Frontal cortex (tissue), 4 donors: ENCODE results near the gene HOXB6. TPM values are rescaled to one million over a fixed set of nuclear protein-coding genes. Genes with fewer than 3 reads are reported as not detected.
A peak's percentile ranks its signal among the peaks of the same experiment; 100 is the strongest.

Source experiments
- DNase-seq, 2 donors: peaks; one replicate each; pipeline ENCODE4 v3.0.0; 2012; ENCODE audit warnings: low spot score in 2 of 2
- FAIRE-seq: peaks from 2 replicates; lab custom pipeline; 2012; peaks lifted over from hg19 to GRCh38; lab: Jason Lieb, UNC
- total RNA-seq: library from RNA; depleted of rRNA; stranded (reverse); fragments of >200 nt; gene quantifications from one replicate; pipeline ENCODE4 v1.2.3, GENCODE V29; 2014
- donor health status: control.
- donor health status: control.
- donor health status: control.

The HOXB6 gene
- total RNA-seq, 1 donor from 2014 or later = not detected

DNA sequence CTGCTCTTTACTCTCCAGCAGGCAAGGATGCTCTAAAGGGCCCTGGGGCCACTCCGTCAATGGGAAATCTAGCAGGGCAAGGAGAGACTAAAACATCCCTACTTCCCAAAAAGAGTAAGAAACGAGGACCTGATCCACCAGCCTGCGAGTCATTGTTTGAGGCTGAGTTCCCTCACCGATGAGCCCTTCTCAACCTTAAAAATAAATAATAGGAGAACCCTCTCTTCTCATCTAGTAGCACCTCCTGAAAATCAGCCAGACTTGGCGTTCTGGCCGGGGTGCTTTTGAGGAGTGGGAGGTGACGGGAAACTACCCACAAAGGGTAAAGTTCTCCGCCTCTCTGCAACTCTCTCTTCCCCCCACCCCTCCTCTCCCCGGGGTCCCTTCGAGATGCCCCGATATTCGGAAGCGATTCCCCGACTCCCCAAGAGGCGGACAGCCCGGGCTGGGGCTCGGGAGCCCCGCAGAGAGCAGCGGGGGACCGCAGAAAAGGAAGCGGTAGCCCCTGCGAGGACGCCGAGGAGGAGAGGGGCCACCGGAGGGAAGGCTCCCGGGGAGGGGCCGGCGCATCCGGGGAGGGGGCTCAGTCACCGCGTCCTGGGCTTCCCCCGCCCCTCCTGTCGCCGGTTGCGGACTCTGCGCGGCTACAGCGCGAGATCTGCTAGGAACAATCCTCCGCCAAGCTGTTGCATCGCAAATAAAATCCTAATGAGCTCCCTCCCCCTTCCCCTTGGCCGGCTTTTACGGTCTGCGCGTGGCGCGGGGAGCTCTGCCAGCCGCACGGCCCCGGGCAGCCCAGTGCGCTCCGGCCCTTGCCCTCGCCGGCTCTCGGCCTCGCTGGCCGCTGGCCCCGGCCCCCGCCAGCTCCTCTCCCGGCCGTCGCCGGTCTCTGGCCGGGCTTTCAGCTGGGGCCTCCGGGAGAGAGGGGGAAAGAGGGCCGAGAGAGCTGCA is 20.0 kb upstream of the HOXB6 start:
- no peak for DNase-seq
- FAIRE-seq = no peak

DNA sequence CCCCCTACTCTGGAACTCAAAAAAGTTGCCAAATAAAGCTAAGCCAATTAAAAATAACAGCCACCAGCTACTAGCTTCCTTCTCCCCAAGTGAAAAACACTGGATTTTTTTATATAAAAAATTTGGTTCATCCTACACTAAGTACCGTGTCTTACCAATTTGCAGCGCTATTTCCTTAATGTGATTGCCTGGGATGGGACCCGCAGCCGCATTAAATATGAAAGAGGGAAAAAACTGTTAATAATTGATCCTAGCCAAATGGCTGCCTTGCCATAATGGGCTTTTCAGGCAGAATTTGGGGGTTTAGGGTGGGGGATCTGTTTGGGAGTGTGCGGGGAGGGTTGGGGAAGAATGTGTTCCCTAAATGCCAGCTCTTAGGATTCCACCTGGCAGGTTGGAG is 19.3 kb upstream of the HOXB6 start:
- FAIRE-seq = no peak

DNA sequence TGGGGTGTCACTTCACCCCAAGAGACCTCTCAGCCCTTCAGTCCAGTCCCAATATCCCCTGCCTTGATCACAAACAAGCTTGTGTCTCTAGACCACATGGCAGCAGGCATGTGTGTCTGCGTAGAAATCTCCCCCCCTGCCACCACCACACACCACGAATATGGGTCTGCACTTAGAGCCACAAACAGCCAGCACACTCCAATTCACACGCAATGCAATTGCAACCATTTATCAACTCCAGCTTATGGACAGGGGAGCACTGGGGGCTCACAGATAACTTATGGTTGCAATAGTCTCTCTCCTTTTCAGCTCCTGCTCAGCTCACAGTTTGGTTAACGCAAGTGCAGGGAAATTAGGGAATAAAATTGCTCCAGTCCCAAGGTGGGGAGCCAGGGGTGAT is 18.8 kb upstream of the HOXB6 start:
- DNase-seq (no peak), FAIRE-seq (no peak)

More for the DNA sequence above, 19.3 kb upstream of the HOXB6 start:
- no peak for DNase-seq

DNA sequence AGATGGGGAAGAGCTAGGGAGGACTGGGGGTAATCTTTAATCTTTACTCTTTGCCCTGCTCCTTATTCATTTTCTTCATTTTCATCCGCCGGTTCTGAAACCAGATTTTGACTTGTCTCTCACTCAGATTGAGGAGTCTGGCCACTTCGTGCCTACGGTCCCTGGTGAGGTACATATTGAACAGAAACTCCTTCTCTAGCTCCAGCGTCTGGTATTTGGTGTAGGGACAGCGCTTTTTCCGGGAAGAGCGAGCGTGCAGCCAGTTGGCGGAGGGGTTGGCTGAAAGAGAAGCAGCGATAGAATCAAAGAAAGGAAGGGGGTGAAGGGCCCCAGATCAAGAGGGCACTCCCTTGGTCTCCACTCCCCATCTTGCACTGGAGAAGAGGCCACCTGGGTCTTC is 18.1 kb upstream of the HOXB6 start:
- DNase-seq = no peak
- FAIRE-seq = no peak

DNA sequence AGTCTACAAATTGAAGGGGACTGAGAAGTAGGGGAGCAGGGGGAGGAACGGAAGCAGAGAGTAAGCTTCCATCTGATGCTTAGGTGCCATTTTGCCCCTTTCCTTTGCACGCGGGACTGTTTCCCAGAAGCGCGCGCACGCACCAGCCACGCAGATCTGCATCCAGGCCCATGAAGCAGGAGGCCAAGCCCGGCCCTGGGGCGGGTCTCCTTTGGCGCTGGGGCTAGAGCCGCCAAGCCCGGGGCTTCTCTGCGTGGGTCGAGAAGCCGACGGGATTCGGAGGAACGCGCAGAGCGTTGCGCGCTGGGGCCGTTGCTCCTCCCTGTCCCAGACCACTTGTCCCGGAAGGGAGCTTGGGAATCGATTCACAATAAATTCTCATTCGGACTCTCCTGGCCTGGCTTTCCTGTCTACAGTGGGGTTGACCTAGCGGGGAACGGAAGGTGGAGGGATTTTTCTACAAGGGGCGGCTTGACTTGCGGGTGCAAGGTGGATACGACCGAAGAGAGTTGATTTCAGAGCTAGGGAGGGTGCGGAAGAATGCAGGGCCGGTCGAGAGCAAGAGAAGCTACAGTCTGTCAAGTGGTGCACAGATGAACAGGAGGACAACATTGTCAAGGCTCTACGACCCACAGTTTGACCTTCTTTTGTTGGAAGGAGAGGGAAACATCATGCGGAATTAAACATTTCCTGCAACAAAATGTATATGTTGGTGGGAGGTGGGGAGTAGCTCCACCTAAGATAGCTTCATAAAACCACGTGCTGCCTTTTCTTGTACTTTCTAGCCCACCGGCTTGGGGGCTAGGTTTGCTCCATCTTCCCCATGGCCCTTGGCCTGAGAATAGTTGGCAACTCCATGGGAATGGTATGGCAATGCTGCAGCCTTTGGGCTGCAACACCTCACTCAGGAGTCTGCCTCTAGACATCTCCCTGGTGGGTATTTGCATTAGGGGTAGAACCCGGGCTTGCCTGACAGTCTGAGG is 16.9 kb upstream of the HOXB6 start:
- FAIRE-seq (no peak), DNase-seq (no peak)

DNA sequence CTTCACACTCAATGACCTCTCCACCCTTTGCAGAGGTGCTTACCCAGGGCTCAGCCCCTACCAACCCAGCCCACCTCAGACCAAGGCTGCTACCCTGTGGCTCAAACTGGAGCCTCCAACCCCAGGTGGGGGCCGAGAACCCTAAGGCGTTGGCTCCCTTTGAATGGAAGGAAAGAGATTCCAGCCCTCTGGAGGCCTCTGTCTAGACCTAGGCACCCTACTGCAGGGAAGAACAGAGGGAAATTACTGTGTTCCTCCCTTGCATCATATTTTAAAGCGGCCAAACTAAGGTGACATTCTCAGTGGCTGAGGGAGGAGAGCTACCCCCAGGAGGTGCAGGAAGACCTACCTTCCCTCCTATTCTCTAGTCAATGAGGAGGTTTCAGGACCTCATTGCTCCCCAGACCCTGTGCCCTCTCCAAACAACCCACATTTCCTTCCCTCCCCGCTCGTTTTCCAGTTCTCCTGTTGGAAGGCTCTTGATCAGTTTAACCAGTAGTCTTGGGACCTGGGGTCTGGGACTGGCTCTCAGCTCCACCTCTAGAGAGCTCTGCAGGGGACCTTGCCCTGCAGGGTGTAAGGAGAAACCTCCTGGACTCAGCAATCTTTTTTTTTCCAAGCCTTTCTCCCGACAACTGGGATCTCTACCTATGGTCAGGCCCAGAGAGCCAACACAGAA is 15.8 kb upstream of the HOXB6 start:
- FAIRE-seq (no peak), DNase-seq (no peak)

DNA sequence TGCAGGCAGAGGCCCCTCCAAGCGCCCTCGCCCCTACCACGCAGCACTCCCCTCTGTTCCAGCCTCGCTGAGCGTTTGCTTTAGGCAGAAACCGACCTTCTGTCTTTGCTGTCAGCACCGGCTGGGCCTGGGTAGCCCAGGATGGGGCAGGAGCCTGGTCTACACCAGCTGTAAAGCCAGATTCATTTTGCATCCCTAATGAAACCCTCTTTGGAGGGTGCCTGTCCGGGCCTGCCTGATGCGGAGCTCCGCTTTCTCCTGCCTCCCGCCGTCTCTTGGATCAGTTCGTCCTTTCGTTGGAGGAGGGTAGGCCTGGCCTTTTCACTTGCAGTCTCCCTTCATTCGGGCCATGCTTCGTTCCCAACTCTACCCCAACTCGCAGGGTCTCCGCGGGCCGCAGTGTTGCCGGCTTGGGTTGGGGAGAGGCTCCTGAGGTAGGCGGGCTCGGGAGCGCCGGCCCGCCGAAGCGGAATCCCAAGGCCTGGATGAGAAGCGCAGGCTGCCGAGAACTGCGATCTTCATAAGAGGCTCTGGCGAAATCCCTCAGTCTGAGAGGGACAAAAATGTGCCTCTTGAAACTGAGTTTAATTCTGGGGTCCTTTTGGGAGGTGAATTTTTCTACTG is 15.2 kb upstream of the HOXB6 start:
- no peak for FAIRE-seq

DNA sequence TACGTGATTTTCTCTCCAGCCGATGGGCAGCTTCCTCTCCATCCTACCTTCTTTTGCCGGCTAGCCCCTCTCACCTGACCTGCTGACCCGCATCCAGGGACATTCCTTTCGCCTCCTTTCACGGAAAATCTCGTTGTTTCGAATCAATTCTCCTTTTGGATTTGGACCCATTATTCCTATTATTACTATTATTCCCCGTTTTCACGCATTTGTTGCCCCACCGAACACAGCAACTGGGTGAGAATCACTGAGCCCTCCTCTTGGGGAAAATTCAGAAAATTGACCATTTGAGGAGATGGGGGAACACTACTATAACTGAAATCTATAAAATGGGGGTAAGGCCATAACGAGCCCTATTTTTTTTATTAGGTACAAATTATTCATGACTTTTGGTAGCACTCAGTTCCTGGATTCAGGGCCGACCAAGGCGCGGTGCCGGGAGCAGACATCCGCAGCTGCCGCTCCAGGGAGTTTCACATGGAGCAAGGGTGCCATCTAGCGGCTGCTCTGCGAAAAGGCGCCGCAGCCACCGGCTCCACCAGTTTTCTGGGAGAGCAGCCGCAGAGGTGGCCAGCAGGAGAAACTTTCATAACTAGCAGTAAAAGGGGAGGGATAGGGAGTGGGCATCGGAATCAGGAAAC is 13.6 kb upstream of the HOXB6 start:
- peak; percentile 93 to 99 for DNase-seq
- FAIRE-seq = no peak

More for the DNA sequence above, 15.2 kb upstream of the HOXB6 start:
- DNase-seq = no peak

DNA sequence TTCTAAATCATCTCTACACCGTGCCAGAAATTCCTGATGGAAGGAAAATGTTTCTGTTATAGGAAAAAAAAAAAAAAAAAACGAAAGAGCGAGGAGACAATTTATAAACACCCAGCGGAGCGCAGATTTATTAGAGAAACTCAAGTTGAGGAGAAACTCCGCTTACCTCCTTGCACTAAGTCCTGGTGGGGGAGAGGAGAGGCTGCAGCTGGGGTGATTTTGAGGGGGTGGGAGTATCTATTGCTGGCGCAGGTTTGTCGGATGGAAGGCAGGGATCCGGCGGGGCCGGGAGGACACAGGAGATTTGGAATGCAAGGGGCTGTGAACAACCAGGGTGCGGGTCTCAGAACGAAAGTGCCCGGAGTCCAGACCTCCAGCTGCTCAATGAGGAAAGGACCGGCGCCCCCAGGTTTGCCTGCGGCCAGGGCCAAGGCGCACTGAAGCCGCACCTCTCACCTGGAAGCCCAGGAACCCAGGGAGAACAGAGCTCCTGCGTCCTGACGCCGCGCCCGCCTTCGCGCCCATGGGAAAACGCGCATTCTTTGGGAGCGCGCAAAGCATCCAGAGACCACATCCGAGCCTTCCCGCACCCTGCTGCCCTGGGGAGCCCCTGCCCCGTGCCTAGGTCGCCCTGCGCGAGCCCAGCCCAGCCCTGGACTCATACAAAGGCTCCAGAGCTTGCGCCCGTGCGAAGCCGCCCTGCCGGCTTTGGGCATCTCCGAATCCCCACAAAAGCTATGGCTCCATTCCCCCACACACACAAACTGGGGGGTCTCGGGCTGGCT is 12.9 kb upstream of the HOXB6 start:
- FAIRE-seq (no peak), DNase-seq (no peak)

DNA sequence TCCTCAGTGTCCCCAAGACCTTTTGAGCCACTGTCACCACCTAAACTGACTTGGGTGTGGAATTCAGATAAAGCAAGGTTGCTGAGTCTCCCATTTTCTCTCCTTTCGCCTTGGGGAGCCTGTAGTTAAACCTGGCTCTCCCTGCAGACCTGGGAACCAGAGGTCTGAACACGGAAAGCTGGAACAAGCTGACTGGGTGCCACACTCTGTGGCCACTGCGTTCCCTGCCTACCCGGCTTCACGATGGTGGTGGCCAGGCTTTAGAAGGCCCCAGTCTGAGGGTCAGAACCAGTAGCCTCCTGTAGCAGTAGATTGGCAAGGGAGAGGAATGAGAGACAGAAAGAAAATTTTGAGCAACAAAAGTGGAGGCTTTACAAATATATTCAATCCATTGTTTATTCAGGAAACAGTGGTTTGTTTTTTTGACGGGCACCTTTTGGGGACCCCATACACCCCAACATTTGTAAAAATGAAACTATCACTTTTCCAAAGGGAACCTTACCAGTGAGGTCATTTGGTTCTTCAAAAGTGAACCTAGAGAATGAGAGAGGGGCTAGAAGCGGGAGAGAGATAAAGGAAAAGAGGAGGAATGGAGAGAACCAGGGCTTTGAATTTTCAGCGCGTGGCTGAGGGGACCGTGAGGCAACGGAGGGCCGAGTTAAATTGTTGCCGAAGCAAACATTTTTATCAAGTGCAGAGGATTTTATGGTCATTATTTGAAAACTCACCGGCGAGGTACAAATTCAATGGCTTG is 12.1 kb upstream of the HOXB6 start:
- DNase-seq = no peak
- FAIRE-seq = no peak

DNA sequence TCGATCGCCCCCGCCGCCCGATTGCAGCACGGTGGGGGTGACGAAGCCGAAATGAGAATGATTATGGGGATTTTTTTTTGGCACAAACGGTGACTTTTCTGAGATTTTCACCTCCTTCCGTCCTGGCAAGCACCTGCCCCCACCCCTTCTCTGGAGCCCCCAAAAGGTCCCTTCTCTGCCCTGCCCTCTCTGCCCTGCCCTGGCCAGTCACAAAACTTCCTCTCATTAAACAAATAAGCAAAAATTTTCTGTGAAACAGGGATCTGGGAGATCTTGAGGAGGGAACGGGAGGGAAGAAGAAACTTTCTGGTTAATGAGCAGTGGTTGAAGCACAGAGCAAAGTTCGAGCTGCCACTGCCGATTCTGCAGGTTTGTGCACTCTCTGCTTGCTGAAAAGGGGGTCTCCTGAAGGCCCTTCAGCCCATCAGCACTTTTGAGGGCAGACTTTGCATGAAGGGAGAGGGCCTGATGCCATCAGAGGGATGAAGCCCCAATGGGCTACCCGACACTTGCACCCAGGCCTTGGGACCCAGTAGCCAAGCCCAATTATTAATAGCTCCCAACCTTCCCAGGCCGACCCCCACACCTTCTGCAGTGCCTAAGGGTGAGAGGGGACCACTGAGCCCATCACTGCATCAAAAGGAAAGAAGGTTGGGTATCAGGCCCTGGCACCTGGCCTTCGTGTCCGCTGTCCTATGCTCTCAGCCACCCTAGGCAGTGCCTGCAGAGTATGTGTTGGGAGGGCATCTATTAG is 11.4 kb upstream of the HOXB6 start:
- DNase-seq (no peak), FAIRE-seq (no peak)

DNA sequence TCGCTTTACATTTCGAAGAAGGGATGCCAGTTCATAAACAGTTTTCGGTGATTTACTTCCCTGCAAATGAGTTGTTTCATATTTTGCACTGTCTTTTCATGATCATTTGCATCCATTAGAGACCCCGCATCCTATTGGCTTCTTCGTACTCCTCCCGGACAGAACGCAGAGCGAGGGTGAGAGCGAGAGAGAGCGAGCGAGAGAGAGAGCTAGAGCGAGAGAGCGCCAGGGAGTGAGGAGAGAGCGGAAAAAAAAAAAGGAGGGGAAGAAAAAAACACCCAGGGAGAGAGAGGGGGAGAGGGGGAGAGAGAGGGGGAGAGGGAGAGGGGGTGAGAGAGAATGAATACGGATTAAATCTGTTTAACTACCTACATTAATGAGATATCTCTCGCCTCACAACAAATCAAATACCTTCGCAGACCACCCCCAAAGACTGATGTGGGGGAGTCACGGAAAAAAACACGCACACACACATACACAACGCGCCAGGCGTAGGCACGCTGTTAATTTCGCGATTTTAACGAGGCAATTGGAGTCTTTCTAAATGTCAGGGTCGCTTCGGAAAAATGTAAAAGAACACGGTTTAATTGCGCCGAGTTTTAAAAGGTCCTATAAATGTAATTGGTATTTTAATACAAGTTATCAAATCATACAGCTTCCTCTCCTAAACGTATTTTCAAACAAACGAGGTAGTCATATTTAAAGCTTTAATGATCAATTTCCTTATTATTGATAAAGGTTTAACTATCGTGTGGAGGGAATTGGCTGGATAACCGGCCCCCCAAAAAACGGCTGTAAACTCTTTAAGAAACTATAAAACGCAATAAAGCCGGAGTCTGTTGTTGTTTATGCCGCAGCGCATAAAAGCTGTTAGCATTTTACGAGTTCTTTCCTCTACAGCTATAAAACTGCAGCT is 10.5 kb upstream of the HOXB6 start, which contains the start of gene HOXB8:
Gene HOXB8 (minus strand): TSS at position 246 of the 916 bp plus-strand sequence. CDS start 588 bp downstream, outside the sequence.
- FAIRE-seq = no peak
- no peak for DNase-seq

DNA sequence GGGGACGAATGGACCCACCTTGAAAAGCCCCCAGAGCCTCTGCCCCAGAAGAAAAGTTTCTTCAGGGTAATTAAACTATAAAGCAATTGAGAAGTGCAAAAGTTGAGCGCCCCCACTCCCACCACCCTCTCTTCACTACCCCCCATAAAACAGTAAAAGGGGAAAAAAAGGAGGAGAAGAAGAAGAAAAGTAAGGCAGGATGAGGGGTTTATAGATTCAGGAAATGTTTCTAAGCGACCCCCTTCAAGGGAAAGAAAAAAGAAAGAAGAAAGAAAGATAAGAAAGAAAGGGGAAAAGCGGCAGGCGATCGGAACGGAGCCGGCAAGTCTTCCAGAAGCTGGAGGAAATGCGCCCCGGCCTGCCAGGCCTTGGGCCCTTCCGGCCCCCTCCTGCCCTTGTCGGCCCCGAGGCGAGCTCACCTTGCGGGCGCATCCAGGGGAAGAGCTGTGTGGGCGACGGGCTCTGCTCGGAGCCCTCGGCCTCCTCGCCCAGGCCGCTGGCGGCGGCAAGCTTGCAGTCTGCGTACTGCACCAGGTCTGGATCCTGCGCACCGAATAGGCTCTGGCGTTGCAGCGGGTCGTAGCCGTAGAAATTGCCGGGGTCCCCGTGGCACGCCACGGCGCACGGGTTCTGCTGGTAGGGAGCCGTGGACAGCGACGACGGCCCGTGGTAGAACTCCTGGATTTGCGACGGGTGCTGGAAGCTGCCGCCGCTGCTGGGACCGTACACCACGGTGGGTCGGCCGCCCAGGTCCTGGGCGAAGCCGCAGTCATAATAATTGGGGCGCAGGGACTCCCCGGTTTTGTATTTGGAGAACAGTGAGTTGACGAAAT is 9.3 kb upstream of the HOXB6 start:
- FAIRE-seq = no peak
- no peak for DNase-seq

DNA sequence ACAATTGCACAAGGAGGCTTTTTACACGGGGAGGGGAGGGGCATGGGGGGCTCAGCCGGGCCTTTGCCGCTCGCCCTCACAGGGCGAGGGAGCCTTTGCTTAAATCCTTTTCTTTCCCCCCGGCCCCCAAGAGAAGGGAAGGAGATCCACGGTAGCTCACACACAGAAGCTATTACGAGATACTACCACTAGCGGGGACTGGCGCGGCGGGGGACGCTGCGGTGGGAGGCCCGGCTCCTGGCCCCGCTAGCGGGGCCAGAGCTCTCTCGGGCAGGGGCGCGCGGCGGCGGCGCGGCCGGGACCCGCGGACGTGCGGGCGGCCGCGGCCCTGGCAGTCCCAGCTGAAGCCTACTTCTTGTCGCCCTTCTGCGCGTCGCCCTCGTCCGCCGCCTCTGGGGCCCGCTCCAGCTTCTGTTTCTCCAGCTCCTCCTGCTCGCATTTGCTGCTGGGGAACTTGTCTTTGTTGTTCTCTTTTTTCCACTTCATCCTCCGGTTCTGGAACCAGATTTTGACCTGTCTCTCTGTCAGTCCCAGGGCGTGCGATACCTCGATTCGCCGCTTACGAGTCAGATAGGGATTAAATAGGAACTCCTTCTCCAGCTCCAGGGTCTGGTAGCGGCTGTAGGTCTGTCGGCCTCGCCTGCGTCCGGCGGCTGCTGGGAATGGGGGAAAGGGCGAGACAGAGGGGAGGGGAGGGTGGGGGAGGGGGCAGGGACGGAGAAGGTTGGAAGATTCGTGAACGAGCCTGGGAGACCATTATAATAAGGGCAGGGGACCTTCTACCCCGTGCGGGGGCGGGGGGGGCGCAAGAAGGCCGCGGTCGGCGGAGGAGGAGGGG is 8.3 kb upstream of the HOXB6 start:
- no peak for DNase-seq
- no peak for FAIRE-seq
